ENCODE data around the gene GALNT7. TPM values are rescaled to one million over a fixed set of nuclear protein-coding genes. Genes with fewer than 3 reads are reported as not detected.
A peak's percentile ranks its signal among the peaks of the same experiment; 100 is the strongest.

The GALNT7 gene
- total RNA-seq, 2 donors from 2014 or later = 10.1 to 12.8 TPM

DNA sequence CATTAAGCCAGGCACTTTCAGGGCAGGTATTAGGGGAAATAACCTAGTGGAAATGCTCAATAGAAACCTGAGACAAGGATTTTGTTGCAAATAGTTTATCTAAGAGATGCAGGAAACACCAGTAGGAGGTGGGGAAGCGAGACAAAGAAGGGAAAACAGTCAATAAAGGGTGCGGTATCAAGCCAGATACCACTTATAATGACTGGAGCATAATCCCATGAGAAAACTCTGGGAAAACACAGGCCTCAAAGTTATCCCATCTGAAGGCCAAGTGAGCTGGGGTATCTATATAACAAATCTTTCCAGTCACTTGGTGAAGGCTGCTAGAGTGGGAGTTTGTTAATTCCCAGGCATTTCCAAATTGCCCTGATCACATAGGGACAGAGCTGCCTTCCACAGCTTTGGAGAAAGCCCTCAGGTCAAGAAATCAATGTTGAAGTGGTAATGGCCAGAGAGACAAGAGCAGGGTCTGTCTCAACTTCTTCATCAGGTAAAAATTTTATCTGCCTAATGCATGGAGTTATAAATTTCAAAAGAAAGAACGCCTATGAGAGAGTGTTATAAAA, 175.3 kb downstream of the GALNT7 start:
- no peak overlapping the region for H3K4me3 Mint-ChIP-seq
- ATAC-seq (replicated peaks in 1 of 2) = no peak

DNA sequence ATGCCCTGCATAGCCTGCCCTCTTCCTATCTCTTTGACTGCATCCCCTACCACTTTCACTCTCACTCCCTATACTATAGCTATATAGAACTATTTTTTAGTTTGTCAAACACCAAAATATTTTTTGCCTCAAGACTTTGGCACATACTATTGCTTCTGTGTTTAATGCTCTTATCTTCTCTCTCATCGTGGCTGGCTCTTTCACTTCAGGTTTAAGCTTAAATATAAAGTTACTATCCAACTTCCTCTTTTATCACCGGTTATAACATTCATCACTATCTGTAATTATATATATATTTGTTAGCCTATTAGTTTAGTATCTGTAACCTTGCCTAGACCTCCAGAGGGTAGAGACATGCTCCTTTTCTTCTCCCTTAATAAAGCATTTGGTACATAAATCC, 177.0 kb downstream of the GALNT7 start:
- ATAC-seq (replicated peaks in 1 of 2) (no peak), DNase-seq (no peak)
- H3K4me1 Mint-ChIP-seq (ENCODE audit: low read depth) = no peaks in the 10 kb centered on the region
- H3K36me3 Mint-ChIP-seq (ENCODE audit: insufficient read depth in 2 of 2) = no peaks in the 10 kb centered on the region
- peaks cover 10% of the 10 kb centered on the region for H3K27me3 Mint-ChIP-seq (ENCODE audit: low read depth)
- no peak overlapping the region for H3K4me3 Mint-ChIP-seq
- H3K9me3 Mint-ChIP-seq = no peaks in the 10 kb centered on the region
- H3K27ac Mint-ChIP-seq = no peak overlapping the region

More for the DNA sequence above, 175.3 kb downstream of the GALNT7 start:
- Mint-ChIP-seq H3K27me3 (ENCODE audit: low read depth) (peaks cover 17% of the 10 kb centered on the region), H3K9me3 (no peaks in the 10 kb centered on the region), H3K4me1 (ENCODE audit: low read depth) (no peaks in the 10 kb centered on the region), H3K36me3 (ENCODE audit: insufficient read depth in 2 of 2) (no peaks in the 10 kb centered on the region), H3K27ac (no peak overlapping the region)
- DNase-seq = no peak

DNA sequence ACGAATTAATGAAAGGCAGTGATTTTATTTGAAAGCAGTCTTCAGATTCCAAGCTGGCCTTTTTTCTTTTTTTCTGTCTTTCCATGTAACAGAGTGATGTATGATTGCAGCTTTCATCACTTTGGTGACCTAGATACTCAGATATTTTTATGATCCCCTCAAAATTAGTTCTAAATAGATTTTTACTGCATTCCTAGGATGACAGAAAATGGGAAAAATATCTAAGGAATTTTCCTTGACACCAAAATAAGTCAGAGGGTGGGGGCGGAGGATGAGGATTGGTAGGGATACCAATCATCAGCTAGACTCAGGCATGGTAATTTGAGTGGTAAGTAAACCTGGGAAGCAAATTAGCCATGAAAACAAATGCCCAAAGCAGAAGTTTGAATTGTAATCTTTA, 177.5 kb downstream of the GALNT7 start:
- H3K36me3 Mint-ChIP-seq (ENCODE audit: insufficient read depth in 2 of 2) = no peaks in the 10 kb centered on the region
- H3K4me1 Mint-ChIP-seq (ENCODE audit: low read depth) = no peaks in the 10 kb centered on the region
- H3K27me3 Mint-ChIP-seq (ENCODE audit: low read depth) = peaks cover 6% of the 10 kb centered on the region
- DNase-seq (no peak), ATAC-seq (replicated peaks in 1 of 2) (no peak)
- no peak overlapping the region for H3K4me3 Mint-ChIP-seq
- H3K9me3 Mint-ChIP-seq = no peaks in the 10 kb centered on the region
- no peak overlapping the region for H3K27ac Mint-ChIP-seq

DNA sequence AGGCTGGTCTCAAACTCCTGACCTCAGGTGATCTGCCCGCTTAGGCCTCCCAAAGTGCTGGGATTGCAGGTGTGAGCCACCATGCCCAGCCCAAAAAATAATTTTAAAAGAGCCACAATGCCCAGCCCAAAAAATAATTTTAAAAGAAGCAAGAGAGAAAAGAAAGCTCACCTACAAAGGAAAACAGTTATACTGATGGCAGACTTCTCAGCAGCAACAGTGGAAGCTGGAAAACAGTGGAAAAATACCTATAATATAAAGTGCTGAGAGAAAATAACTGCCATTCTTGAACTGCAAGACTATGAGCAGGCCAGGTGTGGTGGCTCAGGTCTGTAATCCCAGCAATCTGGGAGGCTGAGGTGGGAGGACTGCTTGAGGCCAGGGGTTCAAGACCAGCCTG, 178.9 kb downstream of the GALNT7 start:
- no peaks in the 10 kb centered on the region for H3K4me1 Mint-ChIP-seq (ENCODE audit: low read depth)
- H3K9me3 Mint-ChIP-seq = no peaks in the 10 kb centered on the region
- H3K4me3 Mint-ChIP-seq = no peak overlapping the region
- no peaks in the 10 kb centered on the region for H3K27me3 Mint-ChIP-seq (ENCODE audit: low read depth)
- ATAC-seq (replicated peaks in 1 of 2) (no peak), DNase-seq (no peak)
- H3K27ac Mint-ChIP-seq = no peak overlapping the region
- H3K36me3 Mint-ChIP-seq (ENCODE audit: insufficient read depth in 2 of 2) = no peaks in the 10 kb centered on the region

DNA sequence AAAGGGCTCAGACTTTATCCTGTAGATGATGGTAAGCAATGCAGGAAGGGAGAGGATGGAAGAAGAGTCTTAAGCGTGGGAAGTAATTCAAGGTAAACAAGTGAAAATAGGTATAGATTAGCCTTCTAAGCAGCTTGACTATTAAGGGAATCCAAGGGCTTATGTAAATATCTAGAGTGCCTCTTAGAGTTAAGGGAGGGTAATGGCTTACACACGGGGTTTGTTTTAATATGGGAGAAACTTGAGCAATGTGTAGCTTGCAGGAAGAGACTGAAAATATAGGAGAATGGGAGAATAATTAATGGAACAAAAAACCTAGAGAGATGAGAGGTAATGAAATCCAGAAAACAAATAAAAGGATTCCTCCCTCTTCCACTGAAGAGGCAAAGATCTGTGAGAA, 189.3 kb downstream of the GALNT7 start:
- Mint-ChIP-seq H3K27ac (no peak overlapping the region), H3K4me3 (no peak overlapping the region), H3K36me3 (ENCODE audit: insufficient read depth in 2 of 2) (peaks cover 0 to 2% of the 10 kb centered on the region in 2 donors), H3K9me3 (no peaks in the 10 kb centered on the region), H3K27me3 (ENCODE audit: low read depth) (no peaks in the 10 kb centered on the region), H3K4me1 (ENCODE audit: low read depth) (no peaks in the 10 kb centered on the region)
- DNase-seq = no peak
- no peak for ATAC-seq (replicated peaks in 1 of 2)

DNA sequence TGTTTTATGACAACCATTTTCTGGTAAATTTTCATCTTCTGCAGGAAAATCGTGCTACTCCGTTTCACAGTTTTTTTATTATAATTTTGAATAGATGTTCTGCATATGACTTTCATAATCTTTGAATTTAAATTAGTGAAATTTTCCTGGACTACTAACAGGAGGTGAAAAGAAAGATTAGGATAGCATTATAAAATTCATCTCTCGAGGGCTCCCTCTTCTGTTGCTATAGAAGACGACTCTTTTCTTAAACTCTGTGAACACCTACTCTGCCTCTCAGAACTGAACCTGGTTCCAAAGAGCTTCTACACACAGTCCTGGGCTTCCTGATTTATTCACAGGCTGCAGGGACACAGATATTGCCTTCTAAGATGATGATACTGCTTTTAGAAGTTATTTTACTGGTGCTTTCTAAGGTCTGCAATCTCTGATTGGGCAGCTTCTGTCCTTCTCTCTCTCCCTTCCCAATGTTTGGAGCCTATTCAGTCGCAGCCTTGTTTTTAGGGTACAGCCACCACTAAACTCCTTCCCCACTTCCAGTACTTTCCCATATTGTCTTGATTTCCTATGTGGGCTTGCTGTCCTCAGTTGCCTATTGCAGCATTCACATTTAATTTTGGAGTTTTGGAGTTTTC, 192.1 kb downstream of the GALNT7 start:
- no peak overlapping the region for H3K4me3 Mint-ChIP-seq
- no peaks in the 10 kb centered on the region for H3K9me3 Mint-ChIP-seq
- no peaks in the 10 kb centered on the region for H3K4me1 Mint-ChIP-seq (ENCODE audit: low read depth)
- ATAC-seq (replicated peaks in 1 of 2) = no peak
- H3K27ac Mint-ChIP-seq = no peak overlapping the region
- no peak for DNase-seq
- no peaks in the 10 kb centered on the region for H3K27me3 Mint-ChIP-seq (ENCODE audit: low read depth)
- H3K36me3 Mint-ChIP-seq (ENCODE audit: insufficient read depth in 2 of 2) = peaks cover 0 to 2% of the 10 kb centered on the region in 2 donors

DNA sequence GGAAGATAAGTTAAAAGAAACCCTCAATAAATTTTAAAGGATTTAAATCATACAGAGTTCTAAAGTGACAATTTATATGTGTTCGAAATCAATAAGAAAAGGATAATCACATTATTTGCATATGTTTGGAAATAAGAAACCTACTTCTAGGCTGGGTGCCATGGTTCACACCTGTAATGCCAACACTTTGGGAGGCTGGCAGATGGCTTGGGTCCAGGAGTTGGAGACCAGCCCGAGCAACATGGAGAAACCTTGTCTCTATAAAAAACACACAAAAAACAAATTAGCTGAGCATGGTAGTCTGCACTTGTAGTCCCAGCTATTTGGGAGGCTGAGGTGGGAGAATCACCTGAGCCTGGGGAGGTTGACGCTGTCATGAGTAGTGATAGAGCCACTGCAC, 194.1 kb downstream of the GALNT7 start:
- no peaks in the 10 kb centered on the region for H3K9me3 Mint-ChIP-seq
- peaks cover 0 to 2% of the 10 kb centered on the region in 2 donors for H3K36me3 Mint-ChIP-seq (ENCODE audit: insufficient read depth in 2 of 2)
- H3K27me3 Mint-ChIP-seq (ENCODE audit: low read depth) = no peaks in the 10 kb centered on the region

DNA sequence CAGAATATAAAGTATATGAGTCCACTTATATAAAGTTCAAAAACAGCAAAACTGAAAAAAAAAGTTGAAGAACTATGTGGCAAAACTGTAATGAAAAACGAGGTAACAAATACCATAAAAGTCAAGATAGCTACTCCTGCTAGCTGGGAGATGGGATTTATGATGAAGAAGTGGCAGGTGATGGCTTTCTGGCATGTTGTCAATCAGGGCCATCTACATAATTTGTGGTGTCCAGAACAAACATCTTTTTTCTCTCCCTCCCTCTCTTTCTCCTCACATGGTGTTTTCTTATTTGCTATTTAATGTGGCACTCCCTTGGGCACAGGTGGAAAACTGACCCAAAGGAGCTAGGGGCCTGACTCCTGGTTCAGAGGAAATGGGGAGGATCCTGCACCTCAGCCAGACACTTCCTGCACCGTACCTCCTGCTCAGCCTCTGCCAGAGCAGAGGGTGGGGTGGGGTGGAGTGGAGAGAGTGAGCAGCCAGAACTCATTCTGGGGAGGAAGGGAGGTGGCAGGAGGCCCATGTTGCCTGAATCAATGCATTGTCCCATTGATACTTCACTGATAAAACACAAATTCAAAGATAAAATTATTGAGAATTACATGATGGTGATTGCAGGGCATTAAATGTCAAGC, 196.9 kb downstream of the GALNT7 start:
- ATAC-seq (replicated peaks in 1 of 2) = no peak
- H3K4me1 Mint-ChIP-seq (ENCODE audit: low read depth) = peaks cover 23% of the 10 kb centered on the region
- peak overlapping the region in 1 of 2 donors; percentile 34 for H3K4me3 Mint-ChIP-seq

More for the DNA sequence above, 194.1 kb downstream of the GALNT7 start:
- DNase-seq (no peak), ATAC-seq (replicated peaks in 1 of 2) (no peak)
- Mint-ChIP-seq H3K27ac (no peak overlapping the region), H3K4me1 (ENCODE audit: low read depth) (peaks cover 9% of the 10 kb centered on the region), H3K4me3 (no peak overlapping the region)

DNA sequence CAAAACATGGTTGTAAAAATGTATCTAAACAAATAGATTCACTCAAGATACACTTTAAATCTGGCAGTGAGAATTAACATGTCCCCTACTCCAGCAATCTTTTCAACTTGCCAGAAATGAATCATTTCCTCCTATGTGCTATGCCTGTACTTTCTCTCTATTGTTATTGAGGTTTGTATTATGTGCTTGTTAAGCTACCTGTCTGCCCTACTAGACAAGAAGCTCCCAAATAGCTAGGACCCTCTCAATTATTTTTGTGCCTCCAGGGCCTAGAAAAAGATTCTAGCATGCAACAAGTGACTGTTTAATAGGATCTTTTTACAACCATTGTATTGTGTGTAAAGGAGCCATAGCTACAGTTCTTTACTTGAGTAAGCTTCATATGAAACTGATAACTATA, 198.7 kb downstream of the GALNT7 start:
- DNase-seq (no peak), ATAC-seq (replicated peaks in 1 of 2) (no peak)
- Mint-ChIP-seq H3K27me3 (ENCODE audit: low read depth) (no peaks in the 10 kb centered on the region), H3K4me3 (peak overlapping the region; percentile 70 to 87), H3K9me3 (no peaks in the 10 kb centered on the region), H3K4me1 (ENCODE audit: low read depth) (peaks cover 23% of the 10 kb centered on the region), H3K36me3 (ENCODE audit: insufficient read depth in 2 of 2) (peaks cover 2 to 5% of the 10 kb centered on the region in 2 donors), H3K27ac (peak overlapping the region; percentile 81)

More for the DNA sequence above, 196.9 kb downstream of the GALNT7 start:
- no peaks in the 10 kb centered on the region for H3K27me3 Mint-ChIP-seq (ENCODE audit: low read depth)
- no peaks in the 10 kb centered on the region for H3K36me3 Mint-ChIP-seq (ENCODE audit: insufficient read depth in 2 of 2)
- H3K27ac Mint-ChIP-seq = no peak overlapping the region
- no peak for DNase-seq
- H3K9me3 Mint-ChIP-seq = no peaks in the 10 kb centered on the region

DNA sequence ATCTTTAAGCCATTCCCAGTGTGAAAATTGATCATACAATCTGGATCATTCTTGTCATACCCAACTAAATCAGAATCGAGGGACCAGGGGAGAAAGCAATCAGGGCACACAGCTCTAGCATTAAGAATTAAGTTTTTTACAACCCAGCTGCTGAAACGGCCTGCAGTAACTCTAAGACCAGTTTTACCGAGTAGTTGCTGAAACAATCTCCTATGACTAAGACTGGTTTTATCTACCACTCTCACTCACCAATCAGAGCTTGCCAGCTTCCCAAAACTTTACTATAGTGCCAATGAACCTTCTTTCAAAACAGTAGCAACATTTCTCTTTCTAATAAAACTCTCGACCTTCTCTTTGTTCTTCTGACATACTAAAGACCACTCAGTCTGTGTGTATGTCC, 199.3 kb downstream of the GALNT7 start:
- Mint-ChIP-seq H3K36me3 (ENCODE audit: insufficient read depth in 2 of 2) (peaks cover 2 to 5% of the 10 kb centered on the region in 2 donors), H3K4me3 (peak overlapping the region; percentile 70 to 83), H3K9me3 (no peaks in the 10 kb centered on the region), H3K4me1 (ENCODE audit: low read depth) (peaks cover 29% of the 10 kb centered on the region), H3K27me3 (ENCODE audit: low read depth) (no peaks in the 10 kb centered on the region), H3K27ac (peak overlapping the region; percentile 1)
- no peak for DNase-seq
- ATAC-seq (replicated peaks in 1 of 2) = no peak

DNA sequence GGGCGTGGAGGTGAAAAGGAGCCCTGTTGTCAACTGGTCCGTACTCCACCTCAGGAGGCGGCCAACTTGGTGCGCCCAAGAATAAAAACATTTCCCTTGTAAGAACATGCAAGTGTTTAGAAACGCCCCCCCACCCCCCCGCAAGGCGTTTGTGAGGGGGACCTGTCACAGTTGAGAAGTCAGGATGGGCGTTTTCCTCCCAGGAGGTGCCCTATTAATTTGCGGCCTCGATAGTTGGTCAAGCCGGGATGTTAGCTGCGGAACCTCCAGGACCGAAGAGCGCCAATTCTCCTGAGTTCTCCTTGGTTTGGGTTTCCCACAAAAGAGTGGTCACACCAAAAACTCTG, 201.5 kb downstream of the GALNT7 start:
- Mint-ChIP-seq H3K4me1 (ENCODE audit: low read depth) (peaks cover 35% of the 10 kb centered on the region), H3K4me3 (peak overlapping the region; percentile 97 to 100), H3K36me3 (ENCODE audit: insufficient read depth in 2 of 2) (peaks cover 5 to 6% of the 10 kb centered on the region in 2 donors), H3K27me3 (ENCODE audit: low read depth) (no peaks in the 10 kb centered on the region), H3K9me3 (no peaks in the 10 kb centered on the region), H3K27ac (peak overlapping the region; percentile 98)
- DNase-seq (peak in 1 of 2 donors; percentile 64), ATAC-seq (replicated peaks in 1 of 2) (peak; percentile 23 to 41)

DNA sequence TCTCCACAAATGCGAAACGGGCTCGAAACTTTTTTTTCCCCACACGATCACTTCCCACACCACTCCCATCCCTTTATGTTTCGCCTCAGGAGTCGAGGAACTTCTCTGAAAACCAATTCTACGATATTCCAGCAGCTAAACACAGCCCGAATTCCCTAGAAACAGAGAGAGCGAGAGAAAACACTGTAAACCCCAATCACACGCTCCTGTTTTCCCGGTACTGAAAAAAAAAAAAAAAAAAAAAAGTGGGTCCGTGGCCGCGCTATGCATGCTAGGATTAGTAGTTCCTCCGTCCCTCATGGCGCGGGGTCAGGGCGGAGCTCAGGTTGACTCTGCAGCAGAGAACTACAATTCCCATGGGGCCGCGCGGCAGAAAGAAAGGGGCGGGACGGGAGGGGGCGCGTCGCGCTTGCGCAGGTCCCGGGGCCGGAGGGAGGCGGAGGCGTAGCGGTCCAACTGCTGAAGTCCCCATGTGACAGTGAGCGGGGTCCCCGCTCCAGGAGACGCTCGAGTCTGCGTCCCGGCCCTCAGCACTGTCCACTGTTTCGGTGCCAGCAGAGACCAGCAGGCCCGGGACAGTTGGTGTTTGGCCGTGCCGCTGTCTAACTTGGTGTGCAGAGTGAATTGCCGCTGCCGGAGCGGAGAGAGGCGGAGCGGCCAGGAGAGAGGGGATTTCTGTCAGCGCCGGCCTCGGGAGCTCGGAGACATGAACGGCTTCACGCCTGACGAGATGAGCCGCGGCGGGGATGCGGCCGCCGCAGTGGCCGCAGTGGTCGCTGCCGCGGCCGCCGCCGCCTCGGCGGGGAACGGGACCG, 202.1 kb downstream of the GALNT7 start, which contains the start of gene SAP30:
Gene SAP30, plus strand, starts transcription at position 478 of the 815 bp plus-strand sequence. Its CDS starts 229 bp downstream, at position 707.
- Mint-ChIP-seq H3K9me3 (no peaks in the 10 kb centered on the region), H3K27ac (peak within 1 kb of the TSS; percentile 98), H3K36me3 (ENCODE audit: insufficient read depth in 2 of 2) (peaks cover 5 to 6% of the 10 kb centered on the region in 2 donors), H3K27me3 (ENCODE audit: low read depth) (no peaks in the 10 kb centered on the region), H3K4me3 (peak within 1 kb of the TSS; percentile 97 to 100), H3K4me1 (ENCODE audit: low read depth) (peaks cover 35% of the 10 kb centered on the region)
- peak; percentile 92 to 96 for DNase-seq
- ATAC-seq (replicated peaks in 1 of 2) = peak; percentile 87 to 89

Measured in activated T-cell treated with anti-CD3 and anti-CD28 coated beads, Interleukin-2, amount 50 U/mL, for 72 hours (primary cell).